Measurements from ENCODE around the gene RNF220. TPM values are rescaled to one million over a fixed set of nuclear protein-coding genes. Genes with fewer than 3 reads are reported as not detected.

Gene RNF220
- total RNA-seq, 1 donor from 2014 or later = 52.5 TPM

- Histone ChIP-seq H3K36me3 (peaks cover 0 to 17% of the 10 kb centered on the region in 2 donors), H3K27me3 (no peaks in the 10 kb centered on the region), H3K4me3 (no peak overlapping the region), H3K27ac (no peak overlapping the region), H3K4me1 (no peaks in the 10 kb centered on the region), H3K9me3 (no peaks in the 10 kb centered on the region)
- no peak for DNase-seq (ENCODE audit: extremely low spot score in 2 of 2)
- TF ChIP-seq POLR2AphosphoS5 (IDR thresholded peaks at IDR 0.05; ENCODE audit: insufficient read depth in 1 of 2, low read depth in 1 of 2) = no peak
- TF ChIP-seq CTCF (IDR thresholded peaks at IDR 0.05) = no peak
- TF ChIP-seq POLR2A (IDR thresholded peaks at IDR 0.05) = no peak
- intact Hi-C loops (cut with DNase I) = loop anchor here (5.0 kb wide), 1 partner anchor 42 kb away; no protein-coding TSS in a partner anchor
Measured at GRCh38 chr1:44654621-44655187, 249.6 kb downstream of the RNF220 start.

- Histone ChIP-seq H3K27me3 (no peaks in the 10 kb centered on the region), H3K4me3 (no peak overlapping the region), H3K27ac (no peak overlapping the region), H3K4me1 (no peaks in the 10 kb centered on the region), H3K36me3 (peaks cover 0 to 8% of the 10 kb centered on the region in 2 donors), H3K9me3 (no peaks in the 10 kb centered on the region)
- no peak for DNase-seq (ENCODE audit: extremely low spot score in 2 of 2)
- intact Hi-C loops (cut with DNase I) = no loop called here
- no peak for TF ChIP-seq CTCF (IDR thresholded peaks at IDR 0.05)
- TF ChIP-seq POLR2A (IDR thresholded peaks at IDR 0.05) = no peak
- TF ChIP-seq POLR2AphosphoS5 (IDR thresholded peaks at IDR 0.05; ENCODE audit: insufficient read depth in 1 of 2, low read depth in 1 of 2) = no peak
Measured at GRCh38 chr1:44655609-44656008, 250.6 kb downstream of the RNF220 start.

- Histone ChIP-seq H3K27me3 (no peaks in the 10 kb centered on the region), H3K4me1 (no peaks in the 10 kb centered on the region), H3K36me3 (no peaks in the 10 kb centered on the region), H3K4me3 (no peak overlapping the region), H3K27ac (no peak overlapping the region), H3K9me3 (no peaks in the 10 kb centered on the region)
- intact Hi-C loops (cut with DNase I) = no loop called here
- no peak for TF ChIP-seq CTCF (IDR thresholded peaks at IDR 0.05)
- TF ChIP-seq POLR2AphosphoS5 (IDR thresholded peaks at IDR 0.05; ENCODE audit: insufficient read depth in 1 of 2, low read depth in 1 of 2) = no peak
- TF ChIP-seq POLR2A (IDR thresholded peaks at IDR 0.05) = no peak
- no peak for DNase-seq (ENCODE audit: extremely low spot score in 2 of 2)
Measured at GRCh38 chr1:44659566-44659965, 254.5 kb downstream of the RNF220 start.

GRCh38 chr1:44660176-44660575 is 255.1 kb downstream of the RNF220 start:
- DNase-seq (ENCODE audit: extremely low spot score in 2 of 2) = no peak
- no peak overlapping the region for H3K4me3 ChIP-seq
- no peaks in the 10 kb centered on the region for H3K9me3 ChIP-seq
- H3K27me3 ChIP-seq = no peaks in the 10 kb centered on the region
- H3K4me1 ChIP-seq = no peaks in the 10 kb centered on the region
- H3K36me3 ChIP-seq = no peaks in the 10 kb centered on the region
- intact Hi-C loops (cut with DNase I) = no loop called here
- TF ChIP-seq CTCF (IDR thresholded peaks at IDR 0.05) (no peak), POLR2A (IDR thresholded peaks at IDR 0.05) (no peak), POLR2AphosphoS5 (IDR thresholded peaks at IDR 0.05; ENCODE audit: insufficient read depth in 1 of 2, low read depth in 1 of 2) (no peak)
- H3K27ac ChIP-seq = no peak overlapping the region

- Histone ChIP-seq H3K4me1 (no peaks in the 10 kb centered on the region), H3K27me3 (no peaks in the 10 kb centered on the region), H3K4me3 (no peak overlapping the region), H3K27ac (no peak overlapping the region), H3K36me3 (no peaks in the 10 kb centered on the region), H3K9me3 (no peaks in the 10 kb centered on the region)
- no peak for TF ChIP-seq POLR2A (IDR thresholded peaks at IDR 0.05)
- TF ChIP-seq POLR2AphosphoS5 (IDR thresholded peaks at IDR 0.05; ENCODE audit: insufficient read depth in 1 of 2, low read depth in 1 of 2) = no peak
- intact Hi-C loops (cut with DNase I) = no loop called here
- no peak for DNase-seq (ENCODE audit: extremely low spot score in 2 of 2)
Measured at GRCh38 chr1:44661781-44662682, 257.0 kb downstream of the RNF220 start.
